ENCODE results near the gene ZNF236.

Gene ZNF236

DNA sequence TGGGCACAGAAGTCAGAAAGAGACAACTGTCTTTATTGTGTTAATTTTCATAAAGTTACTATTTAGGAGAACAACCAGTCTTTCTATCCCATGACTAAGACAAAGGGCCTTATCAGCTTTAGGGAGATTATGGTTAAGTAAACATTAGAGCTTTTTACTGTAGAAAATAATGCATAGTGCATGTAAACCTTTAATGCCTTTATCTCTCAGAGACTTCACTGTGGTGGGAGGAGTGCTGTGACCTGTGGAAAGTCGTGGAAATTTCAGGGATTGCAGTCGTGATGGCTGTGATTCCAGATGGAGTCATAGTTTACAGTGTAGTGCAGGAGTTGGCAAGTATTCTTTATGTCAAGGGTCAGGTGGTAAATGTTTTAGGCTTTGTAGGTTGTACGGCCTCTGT, 15.8 kb downstream of the ZNF236 start:
- TF ChIP-seq CEBPB (IDR thresholded peaks at IDR 0.05) (no peak), TEAD4 (IDR thresholded peaks at IDR 0.05) (no peak), TAF1 (IDR thresholded peaks at IDR 0.05; ENCODE audit: low read depth) (no peak), EP300 (IDR thresholded peaks at IDR 0.05; ENCODE audit: borderline replicate concordance) (no peak), CREB1 (IDR thresholded peaks at IDR 0.05; ENCODE audit: low read depth) (no peak), EGR1 (IDR thresholded peaks at IDR 0.05) (no peak)
- TF ChIP-seq, protein P1, sequence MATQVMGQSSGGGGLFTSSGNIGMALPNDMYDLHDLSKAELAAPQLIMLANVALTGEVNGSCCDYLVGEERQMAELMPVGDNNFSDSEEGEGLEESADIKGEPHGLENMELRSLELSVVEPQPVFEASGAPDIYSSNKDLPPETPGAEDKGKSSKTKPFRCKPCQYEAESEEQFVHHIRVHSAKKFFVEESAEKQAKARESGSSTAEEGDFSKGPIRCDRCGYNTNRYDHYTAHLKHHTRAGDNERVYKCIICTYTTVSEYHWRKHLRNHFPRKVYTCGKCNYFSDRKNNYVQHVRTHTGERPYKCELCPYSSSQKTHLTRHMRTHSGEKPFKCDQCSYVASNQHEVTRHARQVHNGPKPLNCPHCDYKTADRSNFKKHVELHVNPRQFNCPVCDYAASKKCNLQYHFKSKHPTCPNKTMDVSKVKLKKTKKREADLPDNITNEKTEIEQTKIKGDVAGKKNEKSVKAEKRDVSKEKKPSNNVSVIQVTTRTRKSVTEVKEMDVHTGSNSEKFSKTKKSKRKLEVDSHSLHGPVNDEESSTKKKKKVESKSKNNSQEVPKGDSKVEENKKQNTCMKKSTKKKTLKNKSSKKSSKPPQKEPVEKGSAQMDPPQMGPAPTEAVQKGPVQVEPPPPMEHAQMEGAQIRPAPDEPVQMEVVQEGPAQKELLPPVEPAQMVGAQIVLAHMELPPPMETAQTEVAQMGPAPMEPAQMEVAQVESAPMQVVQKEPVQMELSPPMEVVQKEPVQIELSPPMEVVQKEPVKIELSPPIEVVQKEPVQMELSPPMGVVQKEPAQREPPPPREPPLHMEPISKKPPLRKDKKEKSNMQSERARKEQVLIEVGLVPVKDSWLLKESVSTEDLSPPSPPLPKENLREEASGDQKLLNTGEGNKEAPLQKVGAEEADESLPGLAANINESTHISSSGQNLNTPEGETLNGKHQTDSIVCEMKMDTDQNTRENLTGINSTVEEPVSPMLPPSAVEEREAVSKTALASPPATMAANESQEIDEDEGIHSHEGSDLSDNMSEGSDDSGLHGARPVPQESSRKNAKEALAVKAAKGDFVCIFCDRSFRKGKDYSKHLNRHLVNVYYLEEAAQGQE (IDR thresholded peaks at IDR 0.05; ENCODE audit: low read depth) = no peak

DNA sequence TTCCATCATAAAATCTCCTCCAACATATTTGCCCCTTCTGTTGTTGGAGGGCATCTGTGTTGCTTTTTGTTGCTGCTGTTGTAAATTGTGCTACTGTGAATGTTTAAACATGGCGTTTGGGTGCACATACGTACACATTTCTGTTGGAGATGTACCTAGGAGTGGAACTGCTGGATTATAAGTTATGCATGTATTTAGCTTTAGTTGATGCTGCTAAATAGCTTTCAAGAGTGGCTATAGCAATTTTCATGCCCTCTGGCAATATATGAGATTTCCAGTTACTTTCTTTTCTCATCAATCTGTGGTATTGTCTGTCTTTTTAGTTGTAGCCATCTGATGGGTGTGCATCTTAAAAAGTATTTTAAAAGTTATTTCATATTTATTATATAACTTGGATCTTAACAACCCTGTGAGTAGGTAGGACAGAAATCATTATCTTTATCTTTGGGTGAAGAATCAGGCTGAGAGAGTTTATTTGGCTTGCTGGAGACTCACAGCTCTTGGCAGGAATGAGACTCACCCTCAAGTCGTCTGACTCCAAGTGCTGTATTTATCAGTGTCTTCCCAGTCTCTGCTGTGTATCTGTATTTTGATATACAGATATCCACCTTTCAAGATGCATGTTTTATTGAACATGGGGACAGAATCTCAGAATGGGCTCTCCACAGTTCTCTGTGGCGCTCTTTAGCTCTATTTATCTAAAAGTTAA, 16.9 kb downstream of the ZNF236 start:
- TF ChIP-seq CEBPB (IDR thresholded peaks at IDR 0.05) (no peak), FOXM1 (IDR thresholded peaks at IDR 0.05; ENCODE audit: borderline replicate concordance, low read depth) (no peak), YY1 (IDR thresholded peaks at IDR 0.05; ENCODE audit: low read depth) (no peak), ZBTB7A (IDR thresholded peaks at IDR 0.05; ENCODE audit: low read depth) (no peak)
- TF ChIP-seq, protein P2, sequence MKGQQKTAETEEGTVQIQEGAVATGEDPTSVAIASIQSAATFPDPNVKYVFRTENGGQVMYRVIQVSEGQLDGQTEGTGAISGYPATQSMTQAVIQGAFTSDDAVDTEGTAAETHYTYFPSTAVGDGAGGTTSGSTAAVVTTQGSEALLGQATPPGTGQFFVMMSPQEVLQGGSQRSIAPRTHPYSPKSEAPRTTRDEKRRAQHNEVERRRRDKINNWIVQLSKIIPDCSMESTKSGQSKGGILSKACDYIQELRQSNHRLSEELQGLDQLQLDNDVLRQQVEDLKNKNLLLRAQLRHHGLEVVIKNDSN (IDR thresholded peaks at IDR 0.05) = no peak
- TF ChIP-seq, protein P3, sequence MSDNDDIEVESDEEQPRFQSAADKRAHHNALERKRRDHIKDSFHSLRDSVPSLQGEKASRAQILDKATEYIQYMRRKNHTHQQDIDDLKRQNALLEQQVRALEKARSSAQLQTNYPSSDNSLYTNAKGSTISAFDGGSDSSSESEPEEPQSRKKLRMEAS (IDR thresholded peaks at IDR 0.05) = no peak

DNA sequence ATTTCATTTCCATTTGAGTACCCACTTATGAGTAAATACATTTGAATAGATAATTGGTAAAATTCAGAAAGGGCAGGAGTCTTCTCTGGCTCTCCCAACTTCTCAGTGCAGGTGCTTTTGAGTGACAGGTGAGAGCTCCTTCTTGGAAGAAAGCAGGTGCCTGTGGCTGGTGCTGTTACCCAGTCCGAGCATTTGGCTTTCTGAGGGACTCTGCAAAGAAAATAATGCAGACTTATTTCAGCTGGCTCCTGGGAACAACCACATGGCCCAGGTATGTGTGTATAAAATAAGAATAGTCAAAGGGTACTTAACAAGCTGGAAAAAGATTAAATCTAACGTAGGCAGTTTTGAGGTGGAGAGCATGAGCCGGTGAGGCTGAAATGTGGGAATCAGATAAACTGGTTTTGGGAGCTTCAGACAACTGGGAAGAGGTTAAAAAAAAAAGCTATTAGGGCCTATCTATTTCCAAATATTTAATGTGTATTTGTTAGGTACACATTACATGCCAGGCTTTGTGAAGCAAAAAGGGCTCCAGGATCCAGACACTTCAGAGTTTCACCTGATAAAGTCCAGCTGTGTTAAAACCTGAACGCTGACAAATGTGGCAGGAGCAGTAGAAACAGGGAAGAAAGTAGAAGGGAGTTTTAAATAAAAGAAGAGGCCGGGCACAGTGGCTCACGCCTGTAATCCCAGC, 20.6 kb downstream of the ZNF236 start:
- TF ChIP-seq NFIC (IDR thresholded peaks at IDR 0.05) = no peak
- TF ChIP-seq CEBPB (IDR thresholded peaks at IDR 0.05) = no peak
- TF ChIP-seq CREB1 (IDR thresholded peaks at IDR 0.05; ENCODE audit: low read depth) = no peak
- no peak for TF ChIP-seq TCF12 (IDR thresholded peaks at IDR 0.05; ENCODE audit: low read depth)
- TF ChIP-seq ZBTB7A (IDR thresholded peaks at IDR 0.05; ENCODE audit: low read depth) = no peak
- TF ChIP-seq EP300 (IDR thresholded peaks at IDR 0.05; ENCODE audit: borderline replicate concordance) = no peak
- TF ChIP-seq RAD21 (IDR thresholded peaks at IDR 0.05; ENCODE audit: low read depth) = no peak
- no peak for TF ChIP-seq TAF1 (IDR thresholded peaks at IDR 0.05; ENCODE audit: low read depth)
- no peak for TF ChIP-seq EGR1 (IDR thresholded peaks at IDR 0.05)
- no peak for TF ChIP-seq FOXM1 (IDR thresholded peaks at IDR 0.05; ENCODE audit: borderline replicate concordance, low read depth)
- TF ChIP-seq YY1 (IDR thresholded peaks at IDR 0.05; ENCODE audit: low read depth) = no peak
- TF ChIP-seq, protein P3 (IDR thresholded peaks at IDR 0.05) = no peak
- no peak for TF ChIP-seq TEAD4 (IDR thresholded peaks at IDR 0.05)
- TF ChIP-seq, protein P2 (IDR thresholded peaks at IDR 0.05) = no peak
- TF ChIP-seq, protein P1 (IDR thresholded peaks at IDR 0.05; ENCODE audit: low read depth) = no peak

DNA sequence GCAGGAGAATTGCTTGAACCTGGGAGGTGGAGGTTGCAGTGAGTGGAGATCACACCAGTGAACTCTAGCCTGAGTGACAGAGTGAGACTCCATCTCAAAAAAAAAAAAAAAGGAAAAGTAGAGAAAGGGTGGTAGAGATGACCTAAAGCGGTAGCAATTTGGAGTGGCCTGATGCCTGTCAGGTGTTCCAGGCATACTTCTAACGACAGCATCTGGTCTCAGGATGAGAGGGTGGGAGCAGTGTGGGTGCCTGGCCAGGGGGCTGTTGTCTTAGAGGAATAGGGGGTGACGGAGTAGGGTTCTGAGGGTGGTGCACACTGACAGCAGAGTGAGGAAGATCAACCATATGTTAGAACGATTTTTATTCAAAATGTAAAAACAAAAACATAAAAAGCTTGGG, 21.8 kb downstream of the ZNF236 start:
- TF ChIP-seq CREB1 (IDR thresholded peaks at IDR 0.05; ENCODE audit: low read depth) = no peak
- no peak for TF ChIP-seq ZBTB7A (IDR thresholded peaks at IDR 0.05; ENCODE audit: low read depth)
- TF ChIP-seq NFIC (IDR thresholded peaks at IDR 0.05) = no peak
- TF ChIP-seq TAF1 (IDR thresholded peaks at IDR 0.05; ENCODE audit: low read depth) = no peak
- no peak for TF ChIP-seq EGR1 (IDR thresholded peaks at IDR 0.05)
- TF ChIP-seq CEBPB (IDR thresholded peaks at IDR 0.05) = no peak
- TF ChIP-seq, protein P1 (IDR thresholded peaks at IDR 0.05; ENCODE audit: low read depth) = no peak
- TF ChIP-seq, protein P2 (IDR thresholded peaks at IDR 0.05) = no peak
- no peak for TF ChIP-seq FOXM1 (IDR thresholded peaks at IDR 0.05; ENCODE audit: borderline replicate concordance, low read depth)
- TF ChIP-seq TEAD4 (IDR thresholded peaks at IDR 0.05) = no peak
- no peak for TF ChIP-seq EP300 (IDR thresholded peaks at IDR 0.05; ENCODE audit: borderline replicate concordance)
- TF ChIP-seq RAD21 (IDR thresholded peaks at IDR 0.05; ENCODE audit: low read depth) = no peak
- TF ChIP-seq, protein P3 (IDR thresholded peaks at IDR 0.05) = no peak
- TF ChIP-seq TCF12 (IDR thresholded peaks at IDR 0.05; ENCODE audit: low read depth) = no peak
- TF ChIP-seq YY1 (IDR thresholded peaks at IDR 0.05; ENCODE audit: low read depth) = no peak

All from Ishikawa (cell line).